SK-N-SH (cell line): ENCODE measurements around the gene HSD3B2. TPM values are rescaled to one million over a fixed set of nuclear protein-coding genes. Genes with fewer than 3 reads are reported as not detected.
"Not testable (repeated sequence)": the region's sequence is repeated elsewhere in the genome, so short reads cannot be mapped to it uniquely, and the experiment has no call there.

Experiments
- CTCF ChIA-PET: fragments of 300-600, 350-600 bp; formaldehyde crosslinking; extraction: SDS; loops from one replicate; lab custom pipeline; 2021; lab: Yijun Ruan, JAX
- POLR2A ChIA-PET: fragments of 350-600 bp; sonication (Branson Sonifier 250); formaldehyde crosslinking; extraction: SDS; loops from one replicate; lab custom pipeline; 2020; ENCODE audit warnings: antibody characterized with exemption, inconsistent platforms; lab: Yijun Ruan, JAX
- DNase-seq: peaks from one replicate; pipeline ENCODE4 v3.0.0; 2012
- H2AFZ ChIP-seq: fragments of 200-600 bp; sonication (generic); 2 replicates; pipeline ENCODE4 v1.8.1; 2016; ENCODE audit warnings: antibody characterized with exemption, mild to moderate bottlenecking, low read depth
- H3F3A ChIP-seq: fragments of 200-600 bp; sonication (generic); replicated peaks from 2 replicates; pipeline ENCODE3; 2016; ENCODE audit warnings: antibody characterized with exemption, mild to moderate bottlenecking; ENCODE audit not compliant: insufficient read depth
- H3K27ac ChIP-seq, 2 experiments: fragments of 200-500 bp in 1 of 2; fragments of 200-600 bp in 1 of 2; sonication (Bioruptor generic) in 1 of 2; sonication (generic), shearing (Covaris generic) in 1 of 2; 2 replicates each; pipeline versions ENCODE4 v1.5.1 to v1.6.1; 2014 to 2016; ENCODE audit warnings: low read depth in 2 of 2, inconsistent platforms in 1 of 2, low read length in 1 of 2, mild to moderate bottlenecking in 1 of 2, mixed read lengths in 1 of 2
- H3K27me3 ChIP-seq: fragments of 200-600 bp; sonication (generic), shearing (Covaris generic); 2 replicates; pipeline ENCODE4 v1.6.1; 2016; ENCODE audit warnings: mixed run types; ENCODE audit not compliant: insufficient read depth
- H3K36me3 ChIP-seq, 2 experiments: fragments of 200-500 bp in 1 of 2; fragments of 200-600 bp in 1 of 2; sonication (Bioruptor generic) in 1 of 2; sonication (generic) in 1 of 2; replicated peaks in 1 of 2; 2 replicates each; pipeline versions ENCODE3 to v1.5.1; 2014 to 2016; ENCODE audit warnings: low read length in 1 of 2, mild to moderate bottlenecking in 1 of 2; ENCODE audit not compliant: insufficient read depth in 2 of 2, control insufficient read depth in 1 of 2
- H3K4me1 ChIP-seq, 2 experiments: fragments of 200-500 bp in 1 of 2; fragments of 200-600 bp in 1 of 2; sonication (Bioruptor generic) in 1 of 2; sonication (generic), shearing (Covaris generic) in 1 of 2; 2 replicates each; pipeline versions ENCODE4 v1.5.1 to v1.6.1; 2014 to 2016; ENCODE audit warnings: low read depth in 1 of 2, low read length in 1 of 2, mixed run types in 1 of 2; ENCODE audit not compliant: insufficient read depth in 2 of 2, control insufficient read depth in 1 of 2
- H3K4me2 ChIP-seq: fragments of 200-600 bp; sonication (generic), shearing (Covaris generic); 2 replicates; pipeline ENCODE4 v1.6.1; 2017; ENCODE audit warnings: mixed run types
- H3K4me3 ChIP-seq, 2 experiments: fragments of 200-500 bp in 1 of 2; fragments of 200-600 bp in 1 of 2; sonication (Bioruptor generic) in 1 of 2; sonication (generic), shearing (Covaris generic) in 1 of 2; 2 replicates each; pipeline versions ENCODE4 v1.5.1 to v1.8.1; 2014 to 2016; ENCODE audit warnings: low read depth in 2 of 2, inconsistent platforms in 1 of 2, low read length in 1 of 2, mild to moderate bottlenecking in 1 of 2, mixed read lengths in 1 of 2, moderate library complexity in 1 of 2
- H3K79me2 ChIP-seq: fragments of 200-600 bp; sonication (generic); 2 replicates; pipeline ENCODE4 v1.8.1; 2017; ENCODE audit warnings: mild to moderate bottlenecking; ENCODE audit not compliant: insufficient read depth
- H3K9ac ChIP-seq: fragments of 200-600 bp; sonication (generic); 2 replicates; pipeline ENCODE4 v1.6.1; 2017; ENCODE audit warnings: mixed run types
- H3K9me2 ChIP-seq: fragments of 200-600 bp; sonication (generic); 2 replicates; pipeline ENCODE4 v1.6.1; 2017; ENCODE audit warnings: mixed run types
- H3K9me3 ChIP-seq: fragments of 200-600 bp; sonication (generic); 2 replicates; pipeline ENCODE4 v1.6.1; 2017; ENCODE audit warnings: mixed run types, mild to moderate bottlenecking, moderate library complexity
- H4K20me1 ChIP-seq: fragments of 200-600 bp; sonication (generic); 2 replicates; pipeline ENCODE4 v1.6.1; 2017; ENCODE audit warnings: mild to moderate bottlenecking, mixed run types; ENCODE audit not compliant: insufficient read depth
- CHD2 ChIP-seq: fragments of 150-350 bp; IDR thresholded peaks from 2 replicates; pipeline ENCODE4 v1.6.1; 2018; ENCODE audit warnings: low read length; ENCODE audit not compliant: partially characterized antibody
- FOSL2 ChIP-seq: IDR thresholded peaks from 2 replicates; pipeline ENCODE4 v1.4.0; 2012; ENCODE audit warnings: low read depth, mild to moderate bottlenecking, moderate library complexity, borderline replicate concordance
- FOXM1 ChIP-seq: IDR thresholded peaks from 2 replicates; pipeline ENCODE4 v1.4.0; 2012; ENCODE audit warnings: low read depth, mild to moderate bottlenecking
- GABPA ChIP-seq: IDR thresholded peaks from 2 replicates; pipeline ENCODE4 v1.4.0; 2012; ENCODE audit warnings: low read depth, mild to moderate bottlenecking
- JUND ChIP-seq: IDR thresholded peaks from 2 replicates; pipeline ENCODE4 v1.4.0; 2012
- MEF2A ChIP-seq: IDR thresholded peaks from 2 replicates; pipeline ENCODE4 v1.4.0; 2012; ENCODE audit warnings: low read depth, borderline replicate concordance
- NFIC ChIP-seq: IDR thresholded peaks from 2 replicates; pipeline ENCODE4 v1.4.0; 2012; ENCODE audit warnings: borderline replicate concordance
- RCOR1 ChIP-seq: fragments of 150-350 bp; IDR thresholded peaks from 2 replicates; pipeline ENCODE4 v1.6.1; 2017; ENCODE audit warnings: antibody characterized with exemption, low read length
- RFX5 ChIP-seq: IDR thresholded peaks from 2 replicates; pipeline ENCODE4 v1.6.1; 2012; ENCODE audit warnings: mild to moderate bottlenecking, improper control_type of control experiment, low read length
- RXRA ChIP-seq: IDR thresholded peaks from 2 replicates; pipeline ENCODE4 v1.4.0; 2012; ENCODE audit warnings: low read depth, mild to moderate bottlenecking, borderline replicate concordance
- SIN3A ChIP-seq: IDR thresholded peaks from 2 replicates; pipeline ENCODE4 v1.6.1; 2012; ENCODE audit warnings: low read depth, mild to moderate bottlenecking, low read length, moderate library complexity, borderline replicate concordance
- TCF12 ChIP-seq: IDR thresholded peaks from 2 replicates; pipeline ENCODE4 v1.4.0; 2012
- TEAD4 ChIP-seq: IDR thresholded peaks from 2 replicates; pipeline ENCODE4 v1.4.0; 2012; ENCODE audit warnings: mild to moderate bottlenecking, borderline replicate concordance; ENCODE audit not compliant: insufficient read depth
- YY1 ChIP-seq: IDR thresholded peaks from 2 replicates; pipeline ENCODE4 v1.4.0; 2012; ENCODE audit warnings: low read depth, mild to moderate bottlenecking
- WGBS: methylation state at CpG from one replicate; pipeline ENCODE4 v1.1.6; 2017; ENCODE audit warnings: low lambda C conversion rate; 5-methylcytosine and 5-hydroxymethylcytosine counted together
- polyA plus RNA-seq, 3 experiments: library from polyadenylated mRNA; depleted of rRNA; stranded (reverse); fragments of >200 nt; gene quantifications; 2 replicates each; pipeline ENCODE4 v1.2.3, GENCODE V29; 2012
- TF ChIP-seq, protein P1 (sequence below): fragments of 150-350 bp; IDR thresholded peaks from 2 replicates; pipeline ENCODE4 v1.6.1; 2016; ENCODE audit warnings: mild to moderate bottlenecking, low read depth, low read length
- TF ChIP-seq, protein P2 (sequence below): IDR thresholded peaks from 2 replicates; pipeline ENCODE4 v1.6.1; 2012; ENCODE audit warnings: mild to moderate bottlenecking, low read depth, low read length, moderate library complexity
- TF ChIP-seq, protein P3 (sequence below): fragments of 150-350 bp; IDR thresholded peaks from 2 replicates; pipeline ENCODE4 v1.6.1; 2017; ENCODE audit warnings: antibody characterized with exemption, low read length, low read depth, borderline replicate concordance
- TF ChIP-seq, protein P4 (sequence below): IDR thresholded peaks from 2 replicates; pipeline ENCODE4 v1.4.0; 2012; ENCODE audit warnings: low read depth, borderline replicate concordance

HSD3B2 gene
- polyA plus RNA-seq, 1 of the 3 experiments (the other 2 are of a cell fraction): not detected

DNA sequence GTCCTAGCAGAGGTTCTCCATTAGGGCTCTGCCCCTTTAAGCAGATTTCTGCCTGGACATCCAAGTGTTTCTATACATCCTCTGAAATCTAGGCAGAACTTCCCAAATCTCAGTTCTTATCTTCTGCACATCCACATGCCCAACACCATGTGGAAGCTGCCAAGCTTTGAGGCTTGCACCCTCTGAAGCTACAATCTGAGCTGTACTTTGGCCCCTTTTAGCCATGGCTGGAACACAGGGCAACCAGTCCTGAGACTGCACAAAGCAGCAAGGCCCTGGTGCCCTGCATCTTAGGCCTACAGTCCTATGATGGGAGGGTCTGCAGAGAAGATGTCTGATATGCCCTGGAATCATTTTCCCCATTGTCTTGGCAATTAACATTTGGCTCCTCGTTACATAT, 38.4 kb upstream of the HSD3B2 start:
- H3K79me2 ChIP-seq: no peaks in the 10 kb centered on the region
- POLR2A ChIA-PET: no interaction called here
- H3K4me1 ChIP-seq: no peaks in the 10 kb centered on the region
- no peaks in the 10 kb centered on the region for H3K9me3 ChIP-seq
- no peaks in the 10 kb centered on the region for H3F3A ChIP-seq
- no peak for DNase-seq
- peaks cover 5% of the 10 kb centered on the region; the same call in 1 of the 2 replicates for H3K27me3 ChIP-seq
- H3K9me2 ChIP-seq: no peaks in the 10 kb centered on the region
- H4K20me1 ChIP-seq: no peaks in the 10 kb centered on the region
- H3K9ac ChIP-seq: no peak overlapping the region
- WGBS: 0% methylated on average over 1 of the region's 1 CpG
- no peak overlapping the region for H3K4me3 ChIP-seq
- H3K36me3 ChIP-seq: no peaks in the 10 kb centered on the region
- H3K27ac ChIP-seq: no peak overlapping the region
- TF ChIP-seq SIN3A: no peak
- no peak for TF ChIP-seq FOXM1
- TF ChIP-seq, protein P1, sequence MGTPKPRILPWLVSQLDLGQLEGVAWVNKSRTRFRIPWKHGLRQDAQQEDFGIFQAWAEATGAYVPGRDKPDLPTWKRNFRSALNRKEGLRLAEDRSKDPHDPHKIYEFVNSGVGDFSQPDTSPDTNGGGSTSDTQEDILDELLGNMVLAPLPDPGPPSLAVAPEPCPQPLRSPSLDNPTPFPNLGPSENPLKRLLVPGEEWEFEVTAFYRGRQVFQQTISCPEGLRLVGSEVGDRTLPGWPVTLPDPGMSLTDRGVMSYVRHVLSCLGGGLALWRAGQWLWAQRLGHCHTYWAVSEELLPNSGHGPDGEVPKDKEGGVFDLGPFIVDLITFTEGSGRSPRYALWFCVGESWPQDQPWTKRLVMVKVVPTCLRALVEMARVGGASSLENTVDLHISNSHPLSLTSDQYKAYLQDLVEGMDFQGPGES: no peak
- no peak for TF ChIP-seq MEF2A
- TF ChIP-seq CHD2: no peak
- TF ChIP-seq, protein P2, sequence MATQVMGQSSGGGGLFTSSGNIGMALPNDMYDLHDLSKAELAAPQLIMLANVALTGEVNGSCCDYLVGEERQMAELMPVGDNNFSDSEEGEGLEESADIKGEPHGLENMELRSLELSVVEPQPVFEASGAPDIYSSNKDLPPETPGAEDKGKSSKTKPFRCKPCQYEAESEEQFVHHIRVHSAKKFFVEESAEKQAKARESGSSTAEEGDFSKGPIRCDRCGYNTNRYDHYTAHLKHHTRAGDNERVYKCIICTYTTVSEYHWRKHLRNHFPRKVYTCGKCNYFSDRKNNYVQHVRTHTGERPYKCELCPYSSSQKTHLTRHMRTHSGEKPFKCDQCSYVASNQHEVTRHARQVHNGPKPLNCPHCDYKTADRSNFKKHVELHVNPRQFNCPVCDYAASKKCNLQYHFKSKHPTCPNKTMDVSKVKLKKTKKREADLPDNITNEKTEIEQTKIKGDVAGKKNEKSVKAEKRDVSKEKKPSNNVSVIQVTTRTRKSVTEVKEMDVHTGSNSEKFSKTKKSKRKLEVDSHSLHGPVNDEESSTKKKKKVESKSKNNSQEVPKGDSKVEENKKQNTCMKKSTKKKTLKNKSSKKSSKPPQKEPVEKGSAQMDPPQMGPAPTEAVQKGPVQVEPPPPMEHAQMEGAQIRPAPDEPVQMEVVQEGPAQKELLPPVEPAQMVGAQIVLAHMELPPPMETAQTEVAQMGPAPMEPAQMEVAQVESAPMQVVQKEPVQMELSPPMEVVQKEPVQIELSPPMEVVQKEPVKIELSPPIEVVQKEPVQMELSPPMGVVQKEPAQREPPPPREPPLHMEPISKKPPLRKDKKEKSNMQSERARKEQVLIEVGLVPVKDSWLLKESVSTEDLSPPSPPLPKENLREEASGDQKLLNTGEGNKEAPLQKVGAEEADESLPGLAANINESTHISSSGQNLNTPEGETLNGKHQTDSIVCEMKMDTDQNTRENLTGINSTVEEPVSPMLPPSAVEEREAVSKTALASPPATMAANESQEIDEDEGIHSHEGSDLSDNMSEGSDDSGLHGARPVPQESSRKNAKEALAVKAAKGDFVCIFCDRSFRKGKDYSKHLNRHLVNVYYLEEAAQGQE: no peak
- TF ChIP-seq YY1: no peak
- no peak for TF ChIP-seq RCOR1
- TF ChIP-seq TEAD4: no peak
- TF ChIP-seq NFIC: no peak
- TF ChIP-seq RFX5: no peak
- no peak for TF ChIP-seq TCF12
- TF ChIP-seq, protein P3, sequence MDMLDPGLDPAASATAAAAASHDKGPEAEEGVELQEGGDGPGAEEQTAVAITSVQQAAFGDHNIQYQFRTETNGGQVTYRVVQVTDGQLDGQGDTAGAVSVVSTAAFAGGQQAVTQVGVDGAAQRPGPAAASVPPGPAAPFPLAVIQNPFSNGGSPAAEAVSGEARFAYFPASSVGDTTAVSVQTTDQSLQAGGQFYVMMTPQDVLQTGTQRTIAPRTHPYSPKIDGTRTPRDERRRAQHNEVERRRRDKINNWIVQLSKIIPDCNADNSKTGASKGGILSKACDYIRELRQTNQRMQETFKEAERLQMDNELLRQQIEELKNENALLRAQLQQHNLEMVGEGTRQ: no peak
- no peak for TF ChIP-seq GABPA
- no peak for TF ChIP-seq RXRA
- TF ChIP-seq, protein P4, sequence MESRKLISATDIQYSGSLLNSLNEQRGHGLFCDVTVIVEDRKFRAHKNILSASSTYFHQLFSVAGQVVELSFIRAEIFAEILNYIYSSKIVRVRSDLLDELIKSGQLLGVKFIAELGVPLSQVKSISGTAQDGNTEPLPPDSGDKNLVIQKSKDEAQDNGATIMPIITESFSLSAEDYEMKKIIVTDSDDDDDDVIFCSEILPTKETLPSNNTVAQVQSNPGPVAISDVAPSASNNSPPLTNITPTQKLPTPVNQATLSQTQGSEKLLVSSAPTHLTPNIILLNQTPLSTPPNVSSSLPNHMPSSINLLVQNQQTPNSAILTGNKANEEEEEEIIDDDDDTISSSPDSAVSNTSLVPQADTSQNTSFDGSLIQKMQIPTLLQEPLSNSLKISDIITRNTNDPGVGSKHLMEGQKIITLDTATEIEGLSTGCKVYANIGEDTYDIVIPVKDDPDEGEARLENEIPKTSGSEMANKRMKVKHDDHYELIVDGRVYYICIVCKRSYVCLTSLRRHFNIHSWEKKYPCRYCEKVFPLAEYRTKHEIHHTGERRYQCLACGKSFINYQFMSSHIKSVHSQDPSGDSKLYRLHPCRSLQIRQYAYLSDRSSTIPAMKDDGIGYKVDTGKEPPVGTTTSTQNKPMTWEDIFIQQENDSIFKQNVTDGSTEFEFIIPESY: no peak
- no peak for TF ChIP-seq FOSL2
- TF ChIP-seq JUND: no peak
- no peak overlapping the region for H3K4me2 ChIP-seq
- CTCF ChIA-PET: no interaction called here
- H2AFZ ChIP-seq: no peak overlapping the region

DNA sequence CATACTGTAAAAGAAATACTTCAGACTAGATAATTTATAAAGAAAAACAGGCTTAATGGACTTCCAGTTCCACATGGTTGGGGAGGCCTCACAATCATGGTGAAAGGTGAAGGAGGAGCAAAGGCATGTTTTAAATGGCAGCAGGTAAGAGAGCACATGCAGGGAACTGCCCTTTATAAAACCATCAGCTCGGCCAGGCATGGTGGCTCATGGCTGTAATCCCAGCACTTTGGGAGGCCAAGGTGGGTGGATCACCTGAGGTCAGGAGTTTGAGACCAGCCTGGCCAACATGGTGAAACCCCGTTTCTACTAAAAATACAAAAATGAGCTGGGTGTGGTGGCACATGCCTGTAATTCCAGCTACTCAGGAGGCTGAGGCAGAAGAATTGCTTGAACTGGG, 37.4 kb upstream of the HSD3B2 start:
- H2AFZ ChIP-seq, H3K27me3 ChIP-seq, H3K4me1 ChIP-seq, H3K4me3 ChIP-seq, H4K20me1 ChIP-seq, H3K9ac ChIP-seq, H3K27ac ChIP-seq, H3K79me2 ChIP-seq, H3K4me2 ChIP-seq, H3F3A ChIP-seq, H3K36me3 ChIP-seq, DNase-seq, POLR2A ChIA-PET, H3K9me3 ChIP-seq, H3K9me2 ChIP-seq: not testable (repeated sequence)
- CTCF ChIA-PET: interaction anchor here (0.9 kb wide), 1 partner anchor 10 kb away, joined by 4 read pairs; no protein-coding TSS in a partner anchor
- 5% methylated on average over 2 of the region's 2 CpGs for WGBS
